B cell (primary cell): ENCODE data around the gene CAMK2N1.

ENCODE experiments used
- EZH2 ChIP-seq: IDR thresholded peaks from 2 replicates; pipeline ENCODE4 v1.6.1; 2012; ENCODE audit warnings: borderline replicate concordance, low read depth, mild to moderate bottlenecking, moderate library complexity, low read length; ENCODE audit not compliant: insufficient read depth, poor library complexity, severe bottlenecking
- TF ChIP-seq, protein P1 (sequence below): fragments of 200-600 bp; IDR thresholded peaks from one replicate; pipeline ENCODE4 v1.8.0; 2022; ENCODE audit warnings: antibody characterized with exemption, mild to moderate bottlenecking

DNA sequence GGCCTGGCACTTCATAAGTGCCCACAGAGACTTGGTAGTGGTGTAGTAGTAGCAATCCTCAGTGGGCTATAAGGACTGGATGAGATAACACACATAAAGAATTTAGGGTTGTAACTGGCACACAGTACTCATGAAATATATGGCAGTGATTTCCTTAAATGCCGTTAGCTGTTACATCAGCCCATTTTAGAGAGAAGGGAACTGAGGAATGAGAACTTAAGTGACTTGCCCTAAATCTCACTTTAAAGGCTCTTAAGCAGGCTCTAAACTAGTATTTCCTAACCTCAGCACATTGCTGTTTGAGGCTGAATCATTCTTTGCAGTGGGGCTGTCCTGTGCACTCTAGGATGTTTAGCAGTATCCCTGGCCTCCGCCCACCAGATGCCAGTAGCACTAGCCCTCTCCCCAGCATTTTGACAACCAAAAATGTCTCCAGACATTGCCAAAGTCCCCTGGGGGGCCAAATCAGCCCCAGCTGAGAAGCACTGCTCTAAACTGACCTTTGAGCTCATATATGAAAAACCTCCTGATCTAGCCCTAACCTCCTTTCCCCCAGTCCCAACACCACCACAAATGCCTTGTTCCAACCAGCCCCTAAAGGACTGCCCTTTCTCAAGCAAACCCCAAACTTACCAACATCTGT lies 11.6 kb downstream of the CAMK2N1 start:
- TF ChIP-seq EZH2: no peak
- TF ChIP-seq, protein P1, sequence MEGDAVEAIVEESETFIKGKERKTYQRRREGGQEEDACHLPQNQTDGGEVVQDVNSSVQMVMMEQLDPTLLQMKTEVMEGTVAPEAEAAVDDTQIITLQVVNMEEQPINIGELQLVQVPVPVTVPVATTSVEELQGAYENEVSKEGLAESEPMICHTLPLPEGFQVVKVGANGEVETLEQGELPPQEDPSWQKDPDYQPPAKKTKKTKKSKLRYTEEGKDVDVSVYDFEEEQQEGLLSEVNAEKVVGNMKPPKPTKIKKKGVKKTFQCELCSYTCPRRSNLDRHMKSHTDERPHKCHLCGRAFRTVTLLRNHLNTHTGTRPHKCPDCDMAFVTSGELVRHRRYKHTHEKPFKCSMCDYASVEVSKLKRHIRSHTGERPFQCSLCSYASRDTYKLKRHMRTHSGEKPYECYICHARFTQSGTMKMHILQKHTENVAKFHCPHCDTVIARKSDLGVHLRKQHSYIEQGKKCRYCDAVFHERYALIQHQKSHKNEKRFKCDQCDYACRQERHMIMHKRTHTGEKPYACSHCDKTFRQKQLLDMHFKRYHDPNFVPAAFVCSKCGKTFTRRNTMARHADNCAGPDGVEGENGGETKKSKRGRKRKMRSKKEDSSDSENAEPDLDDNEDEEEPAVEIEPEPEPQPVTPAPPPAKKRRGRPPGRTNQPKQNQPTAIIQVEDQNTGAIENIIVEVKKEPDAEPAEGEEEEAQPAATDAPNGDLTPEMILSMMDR: no peak
